Fibroblast of pulmonary artery (primary cell): Measurements from ENCODE around the gene KCTD19.

Experiments used
- DNase-seq: peaks from one replicate; pipeline ENCODE4 v3.0.0-alpha.2; 2010; ENCODE audit warnings: low read depth
- H3K4me3 ChIP-seq: replicated peaks from 2 replicates; pipeline ENCODE4 v1.5.1; 2011; ENCODE audit warnings: low read depth, mild to moderate bottlenecking, control low read depth, low read length, moderate library complexity
- TF ChIP-seq, protein P1 (sequence below): IDR thresholded peaks from 2 replicates; pipeline ENCODE4 v1.5.1; 2011; ENCODE audit warnings: mild to moderate bottlenecking, control low read depth, low read length, inconsistent platforms; ENCODE audit errors: missing control alignments

Gene KCTD19

DNA sequence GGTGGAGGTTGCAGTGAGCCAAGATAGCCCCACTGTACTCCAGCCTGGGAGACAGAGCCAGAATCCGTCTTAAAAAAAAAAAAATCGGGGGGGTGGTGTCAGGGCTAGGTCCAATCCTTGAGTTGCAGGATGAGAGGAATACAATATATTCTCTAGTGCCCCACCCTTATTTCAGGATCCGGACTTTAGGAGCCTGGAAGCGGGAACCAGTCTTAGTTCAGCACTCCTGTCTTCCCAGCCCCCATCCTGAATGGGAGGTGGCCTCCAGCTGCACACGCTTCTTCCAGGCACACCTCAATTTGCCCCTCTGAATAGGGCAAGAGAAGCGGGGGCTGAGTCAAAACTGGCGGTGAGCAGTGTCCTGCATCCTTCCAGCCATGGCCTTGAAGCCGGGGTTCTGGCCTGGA, 80.9 kb downstream of the KCTD19 start:
- no peak for DNase-seq
- peak overlapping the region; percentile 80 for H3K4me3 ChIP-seq
- TF ChIP-seq, protein P1, sequence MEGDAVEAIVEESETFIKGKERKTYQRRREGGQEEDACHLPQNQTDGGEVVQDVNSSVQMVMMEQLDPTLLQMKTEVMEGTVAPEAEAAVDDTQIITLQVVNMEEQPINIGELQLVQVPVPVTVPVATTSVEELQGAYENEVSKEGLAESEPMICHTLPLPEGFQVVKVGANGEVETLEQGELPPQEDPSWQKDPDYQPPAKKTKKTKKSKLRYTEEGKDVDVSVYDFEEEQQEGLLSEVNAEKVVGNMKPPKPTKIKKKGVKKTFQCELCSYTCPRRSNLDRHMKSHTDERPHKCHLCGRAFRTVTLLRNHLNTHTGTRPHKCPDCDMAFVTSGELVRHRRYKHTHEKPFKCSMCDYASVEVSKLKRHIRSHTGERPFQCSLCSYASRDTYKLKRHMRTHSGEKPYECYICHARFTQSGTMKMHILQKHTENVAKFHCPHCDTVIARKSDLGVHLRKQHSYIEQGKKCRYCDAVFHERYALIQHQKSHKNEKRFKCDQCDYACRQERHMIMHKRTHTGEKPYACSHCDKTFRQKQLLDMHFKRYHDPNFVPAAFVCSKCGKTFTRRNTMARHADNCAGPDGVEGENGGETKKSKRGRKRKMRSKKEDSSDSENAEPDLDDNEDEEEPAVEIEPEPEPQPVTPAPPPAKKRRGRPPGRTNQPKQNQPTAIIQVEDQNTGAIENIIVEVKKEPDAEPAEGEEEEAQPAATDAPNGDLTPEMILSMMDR = no peak

DNA sequence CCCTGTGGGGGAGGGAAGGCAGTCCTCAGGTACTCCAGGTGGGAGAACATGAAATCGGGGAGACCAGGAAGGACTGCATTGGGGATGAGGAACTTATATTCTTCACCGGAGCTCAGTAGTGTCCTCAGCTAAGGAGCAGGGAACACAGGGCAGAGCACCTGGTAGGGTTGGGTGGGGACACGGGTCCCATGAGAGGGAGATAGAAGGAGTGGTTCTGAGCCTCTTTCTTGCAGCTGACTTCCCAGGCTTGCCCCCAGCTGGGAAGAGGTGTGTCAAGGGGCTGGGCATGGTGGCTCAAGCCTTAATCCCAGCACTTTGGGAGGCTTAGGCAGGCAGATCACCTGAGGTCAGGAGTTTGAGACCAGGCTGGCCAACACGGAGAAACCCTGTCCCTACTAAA, 81.4 kb downstream of the KCTD19 start:
- no peak for DNase-seq
- peak overlapping the region; percentile 80 for H3K4me3 ChIP-seq
- TF ChIP-seq, protein P1 = no peak

DNA sequence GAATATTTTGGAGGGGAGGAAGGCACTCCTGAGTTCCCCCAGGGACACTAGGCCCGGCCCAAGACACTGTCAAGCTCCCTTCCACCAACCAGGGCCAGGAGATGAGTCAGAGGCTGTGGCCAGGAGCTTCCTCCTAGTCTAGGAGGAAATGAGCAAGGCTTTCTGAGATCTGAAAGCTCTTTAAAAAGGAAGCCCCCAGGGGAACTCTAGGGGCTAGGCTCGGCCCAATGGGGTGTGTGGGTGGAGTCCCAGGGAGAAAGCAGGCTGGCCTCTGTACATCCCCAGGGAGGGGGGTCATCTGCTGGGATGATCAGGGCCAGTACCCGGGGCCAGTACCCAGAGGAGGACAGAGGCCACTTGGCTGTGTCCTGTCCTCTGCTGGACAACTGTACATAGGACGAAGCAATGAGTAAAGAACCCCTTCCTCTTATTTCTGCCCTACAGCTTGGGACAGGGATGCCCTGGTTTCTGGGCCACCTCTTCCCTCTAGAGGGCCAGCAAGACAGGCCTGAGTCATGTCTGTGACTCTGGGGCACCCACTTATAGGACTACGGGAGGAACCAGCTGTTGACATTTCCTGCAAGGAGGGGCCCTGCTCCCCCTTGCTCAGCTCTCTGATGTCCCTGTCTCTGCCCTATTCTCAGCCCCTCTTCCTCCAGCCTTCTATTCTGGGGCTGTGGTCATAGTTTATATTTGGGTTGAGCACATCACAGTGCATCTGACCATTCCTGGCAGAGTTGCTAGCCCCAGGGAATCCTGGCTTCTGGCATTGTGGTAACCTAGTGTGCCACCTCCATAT, 82.0 kb downstream of the KCTD19 start:
- H3K4me3 ChIP-seq = peak overlapping the region; percentile 7
- TF ChIP-seq, protein P1 = no peak
- peak; percentile 85 for DNase-seq

DNA sequence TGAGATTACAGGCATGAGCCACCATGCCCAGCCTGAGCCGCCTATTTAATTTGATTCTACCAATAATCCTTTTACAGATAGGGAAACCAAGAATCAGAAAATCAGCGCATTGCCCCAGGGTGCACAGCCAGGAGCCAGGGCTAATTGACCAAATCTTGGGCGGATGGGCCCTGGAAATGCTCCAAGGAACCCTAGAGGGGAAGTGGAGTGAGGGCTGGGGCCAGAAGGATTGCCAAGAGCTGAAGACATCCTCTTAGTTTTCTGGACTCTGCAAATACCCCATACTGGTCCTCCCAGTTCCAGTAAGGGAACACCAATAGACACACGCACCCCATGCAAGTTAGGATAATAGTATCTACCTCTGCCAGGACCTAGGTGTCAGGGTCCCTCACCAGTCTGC, 83.1 kb downstream of the KCTD19 start:
- TF ChIP-seq, protein P1 = no peak
- DNase-seq = no peak

DNA sequence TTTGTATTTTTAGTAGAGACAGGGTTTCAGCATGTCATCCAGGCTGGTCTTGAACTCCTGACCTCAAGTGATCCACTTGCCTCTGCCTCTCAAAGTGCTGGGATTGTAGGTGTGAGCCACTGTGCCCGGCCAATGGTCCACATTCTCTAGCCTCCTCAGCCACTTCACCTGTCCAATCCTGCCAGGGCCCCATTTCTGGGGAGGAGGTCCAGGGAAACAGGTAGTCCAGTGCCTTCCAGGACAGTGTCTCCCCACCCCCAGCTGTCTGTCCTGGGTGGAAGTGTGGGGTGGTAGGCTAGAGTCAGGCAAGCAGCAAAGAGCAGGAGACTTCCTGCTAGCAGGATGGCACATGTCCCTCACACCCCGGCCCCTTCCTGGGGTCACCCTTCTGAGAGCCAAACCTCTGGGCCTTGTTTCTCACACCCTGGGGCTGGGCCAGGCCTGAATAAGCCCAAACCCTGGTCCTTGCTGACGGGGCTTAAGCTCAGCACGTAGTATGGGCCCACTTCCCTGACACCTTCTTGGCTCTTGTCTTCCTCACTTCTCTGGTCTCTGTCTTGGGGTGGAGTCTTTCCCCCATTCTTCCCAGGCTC, 84.3 kb downstream of the KCTD19 start:
- TF ChIP-seq, protein P1 = no peak
- DNase-seq = no peak
- H3K4me3 ChIP-seq = no peak overlapping the region

More for the DNA sequence above, 83.1 kb downstream of the KCTD19 start:
- no peak overlapping the region for H3K4me3 ChIP-seq

DNA sequence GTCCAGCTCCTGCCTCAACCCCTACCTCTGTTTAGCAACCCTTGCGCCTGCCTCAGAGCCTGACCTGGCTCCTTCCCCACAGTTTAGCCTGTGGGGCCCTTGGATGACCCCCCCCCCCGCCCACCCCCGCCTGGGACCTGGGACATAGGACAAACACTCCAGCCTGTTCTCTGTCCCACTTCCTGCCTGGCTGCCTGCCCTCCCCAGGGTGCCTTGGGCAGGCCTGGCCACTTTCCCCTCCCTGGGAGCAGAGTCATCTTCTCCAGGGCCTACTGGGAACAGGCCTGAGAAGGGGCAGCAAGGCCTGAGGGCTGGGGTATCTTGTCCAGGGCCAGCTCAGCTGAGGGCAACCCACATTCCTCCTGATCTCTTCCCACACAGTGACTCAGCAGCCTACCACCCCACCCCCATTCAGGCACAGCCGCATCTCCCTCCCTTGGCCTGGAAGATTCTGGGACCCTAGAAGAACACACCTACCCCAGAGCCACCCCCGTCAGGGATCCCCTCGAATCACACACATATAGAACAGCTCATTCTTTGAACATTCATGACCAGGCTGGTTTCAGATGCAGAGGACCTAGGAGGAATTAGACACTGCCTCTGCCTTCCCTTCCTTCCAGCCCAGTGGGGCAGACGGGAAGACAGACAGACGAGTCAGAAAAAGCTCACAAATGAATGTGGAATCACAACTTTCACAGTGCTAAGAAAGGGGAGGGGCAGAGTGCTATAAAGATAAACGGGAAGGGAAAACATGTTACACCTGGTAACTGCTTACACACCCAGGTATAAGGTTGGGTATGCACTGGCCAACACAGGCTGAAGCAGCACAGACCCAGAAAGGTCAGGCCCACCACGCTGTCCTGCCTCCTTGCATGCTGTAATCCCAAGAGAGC, 85.3 kb downstream of the KCTD19 start:
- peak; percentile 74 for DNase-seq
- TF ChIP-seq, protein P1 = no peak
- no peak overlapping the region for H3K4me3 ChIP-seq
